Mesodermal cell (in vitro differentiated cells): Measurements from ENCODE around the gene FTCD.

Source experiments
- H3K27ac ChIP-seq: 2 replicates; pipeline ENCODE4 v1.7.0; 2013; ENCODE audit warnings: mild to moderate bottlenecking, low read depth, low read length, moderate library complexity; ENCODE audit not compliant: severe bottlenecking
- H3K36me3 ChIP-seq: 2 replicates; pipeline ENCODE4 v1.7.1; 2013; ENCODE audit warnings: mild to moderate bottlenecking, low read length, moderate library complexity; ENCODE audit not compliant: control insufficient read depth, insufficient read depth
- H3K4me1 ChIP-seq: one replicate; pipeline ENCODE4 v1.7.1; 2013; ENCODE audit warnings: mild to moderate bottlenecking, low read length; ENCODE audit not compliant: insufficient read depth, control insufficient read depth, poor library complexity, severe bottlenecking
- H3K4me3 ChIP-seq: 2 replicates; pipeline ENCODE4 v1.7.0; 2013; ENCODE audit warnings: low read length, control low read depth, mild to moderate bottlenecking; ENCODE audit not compliant: insufficient read depth, poor library complexity, severe bottlenecking; ENCODE audit errors: extremely low read depth
- H3K9me3 ChIP-seq: 2 replicates; pipeline ENCODE4 v1.7.1; 2013; ENCODE audit warnings: mild to moderate bottlenecking, low read length, moderate library complexity; ENCODE audit not compliant: control insufficient read depth
- WGBS, 2 experiments: methylation state at CpG; one replicate each; pipeline ENCODE4 v1.1.5; 2013; ENCODE audit warnings: missing lambda C conversion rate in 2 of 2; ENCODE audit not compliant: insufficient coverage in 2 of 2; 5-methylcytosine and 5-hydroxymethylcytosine counted together

The FTCD gene

GRCh38 chr21:46119144-46119636, 36.2 kb downstream of the FTCD start:
- Histone ChIP-seq H3K4me1 (no peaks in the 10 kb centered on the region), H3K9me3 (peaks cover 9% of the 10 kb centered on the region), H3K4me3 (no peak overlapping the region), H3K27ac (no peak overlapping the region), H3K36me3 (peaks cover 99% of the 10 kb centered on the region)
- WGBS, 2 experiments: 94% methylated on average over 9 to 10 of the region's 12 CpGs

- Histone ChIP-seq H3K9me3 (peaks cover 13% of the 10 kb centered on the region), H3K4me3 (no peak overlapping the region), H3K36me3 (peaks cover 99% of the 10 kb centered on the region), H3K4me1 (no peaks in the 10 kb centered on the region), H3K27ac (no peak overlapping the region)
- 93 to 97% methylated on average over 20 to 26 of the region's 27 CpGs for WGBS, 2 experiments
These were observed 36.8 kb downstream of the FTCD start for GRCh38 chr21:46118316-46119143.

GRCh38 chr21:46117586-46118315, 37.6 kb downstream of the FTCD start:
- peaks cover 13% of the 10 kb centered on the region for H3K9me3 ChIP-seq
- peaks cover 99% of the 10 kb centered on the region for H3K36me3 ChIP-seq
- H3K27ac ChIP-seq: no peak overlapping the region
- H3K4me3 ChIP-seq: no peak overlapping the region
- 91 to 93% methylated on average over 14 to 28 of the region's 29 CpGs for WGBS, 2 experiments
- H3K4me1 ChIP-seq: no peaks in the 10 kb centered on the region

GRCh38 chr21:46116776-46117585, 38.4 kb downstream of the FTCD start:
- H3K4me3 ChIP-seq: no peak overlapping the region
- peaks cover 99% of the 10 kb centered on the region for H3K36me3 ChIP-seq
- 94% methylated on average over 18 to 20 of the region's 24 CpGs for WGBS, 2 experiments
- H3K27ac ChIP-seq: no peak overlapping the region
- H3K4me1 ChIP-seq: no peaks in the 10 kb centered on the region
- H3K9me3 ChIP-seq: peaks cover 13% of the 10 kb centered on the region

- Histone ChIP-seq H3K36me3 (peaks cover 97% of the 10 kb centered on the region), H3K27ac (no peak overlapping the region), H3K9me3 (peaks cover 13% of the 10 kb centered on the region), H3K4me3 (no peak overlapping the region), H3K4me1 (no peaks in the 10 kb centered on the region)
- 95 to 97% methylated on average over 11 to 19 of the region's 20 CpGs for WGBS, 2 experiments
These were observed 39.1 kb downstream of the FTCD start for GRCh38 chr21:46116189-46116775.

- Histone ChIP-seq H3K4me1 (no peaks in the 10 kb centered on the region), H3K4me3 (no peak overlapping the region), H3K36me3 (peaks cover 94% of the 10 kb centered on the region), H3K27ac (no peak overlapping the region), H3K9me3 (peaks cover 13% of the 10 kb centered on the region)
- 96 to 97% methylated on average over 8 to 17 of the region's 17 CpGs for WGBS, 2 experiments
These were observed 39.8 kb downstream of the FTCD start for GRCh38 chr21:46115441-46116188.

- WGBS, 2 experiments: 89 to 100% methylated on average over 1 to 4 of the region's 4 CpGs
- Histone ChIP-seq H3K4me3 (no peak overlapping the region), H3K4me1 (no peaks in the 10 kb centered on the region), H3K36me3 (peaks cover 94% of the 10 kb centered on the region), H3K27ac (no peak overlapping the region), H3K9me3 (peaks cover 13% of the 10 kb centered on the region)
These were observed 40.4 kb downstream of the FTCD start for GRCh38 chr21:46114963-46115362.

GRCh38 chr21:46113497-46114176, 41.7 kb downstream of the FTCD start:
- Histone ChIP-seq H3K27ac (no peak overlapping the region), H3K4me3 (no peak overlapping the region), H3K4me1 (no peaks in the 10 kb centered on the region), H3K36me3 (peaks cover 88% of the 10 kb centered on the region), H3K9me3 (peaks cover 13% of the 10 kb centered on the region)
- 95 to 97% methylated on average over 15 to 16 of the region's 16 CpGs for WGBS, 2 experiments

- Histone ChIP-seq H3K9me3 (peaks cover 13% of the 10 kb centered on the region), H3K4me1 (no peaks in the 10 kb centered on the region), H3K36me3 (peaks cover 84% of the 10 kb centered on the region), H3K4me3 (no peak overlapping the region), H3K27ac (no peak overlapping the region)
- 95 to 98% methylated on average over 19 to 20 of the region's 20 CpGs for WGBS, 2 experiments
These were observed 42.6 kb downstream of the FTCD start for GRCh38 chr21:46112725-46113215.
